Activated CD4-positive, alpha-beta T cell treated with anti-CD3 and anti-CD28 coated beads, Interleukin-2, amount 10 ng/mL, durations not matched to agents 24 days and 14 days (primary cell): ENCODE measurements around the gene BICC1. TPM values are rescaled to one million over a fixed set of nuclear protein-coding genes. Genes with fewer than 3 reads are reported as not detected.

Experiments used
- DNase-seq: peaks from one replicate; pipeline ENCODE4 v3.0.0; 2022
- H3K27ac Mint-ChIP-seq: one replicate; pipeline ENCODE4 v1.8.0; 2022; ENCODE audit warnings: mild to moderate bottlenecking, mixed read lengths
- H3K27me3 Mint-ChIP-seq: one replicate; pipeline ENCODE4 v1.8.0; 2022; ENCODE audit warnings: mixed read lengths
- H3K36me3 Mint-ChIP-seq: one replicate; pipeline ENCODE4 v1.8.0; 2022; ENCODE audit warnings: low read depth, mild to moderate bottlenecking, mixed read lengths
- H3K4me1 Mint-ChIP-seq: one replicate; pipeline ENCODE4 v1.8.0; 2021; ENCODE audit warnings: mixed read lengths
- H3K4me3 Mint-ChIP-seq: one replicate; pipeline ENCODE4 v1.8.0; 2022; ENCODE audit warnings: mild to moderate bottlenecking, moderate library complexity, mixed read lengths
- H3K9me3 Mint-ChIP-seq: one replicate; pipeline ENCODE4 v1.8.0; 2021; ENCODE audit warnings: mixed read lengths
- intact Hi-C: fragments of 100-400 bp; cut with micrococcal nuclease; formaldehyde crosslinking; loops from one replicate; pipeline ENCODE4 v1.15.1; 2023
- total RNA-seq: library from RNA; stranded (reverse); gene quantifications from 2 replicates; pipeline ENCODE4 v1.2.3, GENCODE V29; 2022

BICC1 gene
- total RNA-seq, 1 donor from 2014 or later, result not detected

GRCh38 chr10:58817201-58817846 is 304.7 kb downstream of the BICC1 start:
- Mint-ChIP-seq H3K4me3 (no peak overlapping the region), H3K36me3 (no peaks in the 10 kb centered on the region), H3K27ac (no peak overlapping the region), H3K4me1 (no peaks in the 10 kb centered on the region), H3K9me3 (no peaks in the 10 kb centered on the region), H3K27me3 (no peaks in the 10 kb centered on the region)
- no peak for DNase-seq
- intact Hi-C loops, result no loop called here

- Mint-ChIP-seq H3K27me3 (no peaks in the 10 kb centered on the region), H3K4me1 (no peaks in the 10 kb centered on the region), H3K4me3 (no peak overlapping the region), H3K36me3 (no peaks in the 10 kb centered on the region), H3K27ac (no peak overlapping the region), H3K9me3 (no peaks in the 10 kb centered on the region)
- intact Hi-C loops, result no loop called here
- no peak for DNase-seq
Observed at GRCh38 chr10:58818900-58819299, 306.2 kb downstream of the BICC1 start.

- Mint-ChIP-seq H3K4me1 (no peaks in the 10 kb centered on the region), H3K27ac (no peak overlapping the region), H3K9me3 (no peaks in the 10 kb centered on the region), H3K27me3 (no peaks in the 10 kb centered on the region), H3K36me3 (no peaks in the 10 kb centered on the region), H3K4me3 (no peak overlapping the region)
- DNase-seq, result no peak
- intact Hi-C loops, result no loop called here
Observed at GRCh38 chr10:58820386-58820785, 307.7 kb downstream of the BICC1 start.

- intact Hi-C loops, result no loop called here
- DNase-seq, result no peak
- Mint-ChIP-seq H3K9me3 (no peaks in the 10 kb centered on the region), H3K4me3 (no peak overlapping the region), H3K27me3 (no peaks in the 10 kb centered on the region), H3K27ac (no peak overlapping the region), H3K36me3 (no peaks in the 10 kb centered on the region), H3K4me1 (no peaks in the 10 kb centered on the region)
Observed at GRCh38 chr10:58820861-58821751, 308.4 kb downstream of the BICC1 start.

GRCh38 chr10:58821752-58822056 is 309.0 kb downstream of the BICC1 start:
- no peak for DNase-seq
- no peaks in the 10 kb centered on the region for H3K4me1 Mint-ChIP-seq
- no peaks in the 10 kb centered on the region for H3K36me3 Mint-ChIP-seq
- H3K27me3 Mint-ChIP-seq, result no peaks in the 10 kb centered on the region
- no peaks in the 10 kb centered on the region for H3K9me3 Mint-ChIP-seq
- no peak overlapping the region for H3K4me3 Mint-ChIP-seq
- no peak overlapping the region for H3K27ac Mint-ChIP-seq
- intact Hi-C loops, result no loop called here

- no peak overlapping the region for H3K4me3 Mint-ChIP-seq
- H3K27ac Mint-ChIP-seq, result no peak overlapping the region
- no peaks in the 10 kb centered on the region for H3K4me1 Mint-ChIP-seq
- H3K27me3 Mint-ChIP-seq, result no peaks in the 10 kb centered on the region
- DNase-seq, result no peak
- H3K36me3 Mint-ChIP-seq, result no peaks in the 10 kb centered on the region
- intact Hi-C loops, result no loop called here
- no peaks in the 10 kb centered on the region for H3K9me3 Mint-ChIP-seq
Observed at GRCh38 chr10:58823983-58824382, 311.3 kb downstream of the BICC1 start.

- H3K27ac Mint-ChIP-seq, result no peak overlapping the region
- no peaks in the 10 kb centered on the region for H3K4me1 Mint-ChIP-seq
- intact Hi-C loops, result no loop called here
- no peaks in the 10 kb centered on the region for H3K9me3 Mint-ChIP-seq
- DNase-seq, result no peak
- H3K27me3 Mint-ChIP-seq, result no peaks in the 10 kb centered on the region
- no peak overlapping the region for H3K4me3 Mint-ChIP-seq
- H3K36me3 Mint-ChIP-seq, result no peaks in the 10 kb centered on the region
Observed at GRCh38 chr10:58824396-58824795, 311.7 kb downstream of the BICC1 start.

- intact Hi-C loops, result no loop called here
- H3K27ac Mint-ChIP-seq, result no peak overlapping the region
- no peaks in the 10 kb centered on the region for H3K9me3 Mint-ChIP-seq
- H3K27me3 Mint-ChIP-seq, result no peaks in the 10 kb centered on the region
- H3K4me1 Mint-ChIP-seq, result no peaks in the 10 kb centered on the region
- H3K36me3 Mint-ChIP-seq, result no peaks in the 10 kb centered on the region
- DNase-seq, result no peak
- H3K4me3 Mint-ChIP-seq, result no peak overlapping the region
Observed at GRCh38 chr10:58826694-58827093, 314.0 kb downstream of the BICC1 start.

GRCh38 chr10:58827381-58827780 is 314.7 kb downstream of the BICC1 start:
- H3K4me3 Mint-ChIP-seq, result no peak overlapping the region
- H3K27me3 Mint-ChIP-seq, result no peaks in the 10 kb centered on the region
- H3K27ac Mint-ChIP-seq, result no peak overlapping the region
- H3K36me3 Mint-ChIP-seq, result no peaks in the 10 kb centered on the region
- H3K9me3 Mint-ChIP-seq, result no peaks in the 10 kb centered on the region
- intact Hi-C loops, result no loop called here
- H3K4me1 Mint-ChIP-seq, result no peaks in the 10 kb centered on the region
- DNase-seq, result no peak

GRCh38 chr10:58829839-58830238 is 317.2 kb downstream of the BICC1 start:
- no peaks in the 10 kb centered on the region for H3K4me1 Mint-ChIP-seq
- H3K27ac Mint-ChIP-seq, result no peak overlapping the region
- no peak overlapping the region for H3K4me3 Mint-ChIP-seq
- H3K36me3 Mint-ChIP-seq, result no peaks in the 10 kb centered on the region
- no peaks in the 10 kb centered on the region for H3K9me3 Mint-ChIP-seq
- intact Hi-C loops, result no loop called here
- no peaks in the 10 kb centered on the region for H3K27me3 Mint-ChIP-seq
- no peak for DNase-seq

GRCh38 chr10:58830697-58831096 is 318.0 kb downstream of the BICC1 start:
- no peak overlapping the region for H3K4me3 Mint-ChIP-seq
- DNase-seq, result no peak
- H3K36me3 Mint-ChIP-seq, result no peaks in the 10 kb centered on the region
- H3K4me1 Mint-ChIP-seq, result no peaks in the 10 kb centered on the region
- H3K9me3 Mint-ChIP-seq, result no peaks in the 10 kb centered on the region
- no peaks in the 10 kb centered on the region for H3K27me3 Mint-ChIP-seq
- intact Hi-C loops, result no loop called here
- H3K27ac Mint-ChIP-seq, result no peak overlapping the region

GRCh38 chr10:58833771-58834561 is 321.3 kb downstream of the BICC1 start:
- H3K4me1 Mint-ChIP-seq, result no peaks in the 10 kb centered on the region
- intact Hi-C loops, result no loop called here
- H3K27me3 Mint-ChIP-seq, result no peaks in the 10 kb centered on the region
- no peaks in the 10 kb centered on the region for H3K36me3 Mint-ChIP-seq
- no peak overlapping the region for H3K27ac Mint-ChIP-seq
- no peak for DNase-seq
- H3K4me3 Mint-ChIP-seq, result no peak overlapping the region
- H3K9me3 Mint-ChIP-seq, result no peaks in the 10 kb centered on the region

GRCh38 chr10:58836176-58836700 is 323.6 kb downstream of the BICC1 start:
- intact Hi-C loops, result no loop called here
- Mint-ChIP-seq H3K27me3 (no peaks in the 10 kb centered on the region), H3K36me3 (no peaks in the 10 kb centered on the region), H3K9me3 (no peaks in the 10 kb centered on the region), H3K27ac (no peak overlapping the region), H3K4me1 (no peaks in the 10 kb centered on the region), H3K4me3 (no peak overlapping the region)
- no peak for DNase-seq

GRCh38 chr10:58836991-58837575 is 324.4 kb downstream of the BICC1 start:
- no peaks in the 10 kb centered on the region for H3K27me3 Mint-ChIP-seq
- H3K9me3 Mint-ChIP-seq, result no peaks in the 10 kb centered on the region
- no peak overlapping the region for H3K4me3 Mint-ChIP-seq
- no peaks in the 10 kb centered on the region for H3K36me3 Mint-ChIP-seq
- no peaks in the 10 kb centered on the region for H3K4me1 Mint-ChIP-seq
- intact Hi-C loops, result no loop called here
- H3K27ac Mint-ChIP-seq, result no peak overlapping the region
- DNase-seq, result no peak
